GM19397 (cell line): ENCODE measurements around the gene SLC9A7.

Source experiments
- ATAC-seq: cut with Tn5 transposase; IDR thresholded peaks from one replicate; pipeline ENCODE4 v1.9.1; 2021; ENCODE audit warnings: mild to moderate bottlenecking, moderate library complexity; ENCODE audit not compliant: unreplicated experiment

The SLC9A7 gene

DNA sequence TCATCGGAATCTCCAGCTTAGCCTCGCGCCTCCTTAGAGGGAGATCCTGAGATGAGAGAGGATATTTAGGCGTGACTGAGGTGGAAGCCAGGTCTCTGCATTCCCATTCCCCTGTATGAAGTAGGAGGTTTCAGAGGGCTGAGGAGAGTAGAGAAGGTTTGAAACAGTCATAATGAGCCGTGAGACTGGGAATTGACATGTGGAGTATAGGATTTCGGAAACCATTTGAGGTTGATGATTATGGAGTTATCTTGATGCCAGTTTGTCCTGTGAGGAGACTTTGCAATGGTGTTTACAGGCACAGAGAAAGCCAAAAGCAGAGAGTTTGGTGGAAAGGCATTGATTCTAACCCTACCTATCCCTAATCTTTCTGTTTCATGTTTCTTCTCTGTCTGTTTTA lies 183.3 kb downstream of the SLC9A7 start:
- ATAC-seq: no peak

DNA sequence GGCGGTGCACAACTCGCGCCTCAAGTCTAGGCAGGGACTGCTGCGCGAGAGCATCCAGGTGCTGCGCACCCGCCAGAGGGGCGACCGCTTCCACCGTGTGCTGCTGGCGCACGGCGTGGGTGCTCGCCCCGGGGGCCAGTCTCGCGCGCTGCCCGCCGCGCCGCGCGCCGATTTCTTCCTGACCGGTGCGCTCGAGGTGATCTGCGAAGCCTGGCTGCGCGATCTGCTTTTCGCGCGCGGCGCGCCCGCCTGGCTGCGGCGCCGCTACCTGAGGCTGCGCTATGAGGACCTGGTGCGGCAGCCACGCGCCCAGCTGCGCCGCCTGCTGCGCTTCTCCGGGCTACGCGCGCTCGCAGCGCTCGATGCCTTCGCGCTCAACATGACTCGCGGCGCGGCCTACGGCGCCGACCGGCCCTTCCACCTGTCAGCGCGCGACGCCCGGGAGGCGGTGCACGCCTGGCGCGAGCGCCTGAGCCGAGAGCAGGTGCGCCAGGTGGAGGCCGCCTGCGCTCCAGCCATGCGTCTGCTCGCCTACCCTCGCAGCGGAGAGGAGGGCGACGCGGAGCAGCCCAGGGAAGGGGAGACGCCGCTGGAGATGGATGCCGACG lies 184.0 kb downstream of the SLC9A7 start:
- peak; percentile 20 for ATAC-seq

DNA sequence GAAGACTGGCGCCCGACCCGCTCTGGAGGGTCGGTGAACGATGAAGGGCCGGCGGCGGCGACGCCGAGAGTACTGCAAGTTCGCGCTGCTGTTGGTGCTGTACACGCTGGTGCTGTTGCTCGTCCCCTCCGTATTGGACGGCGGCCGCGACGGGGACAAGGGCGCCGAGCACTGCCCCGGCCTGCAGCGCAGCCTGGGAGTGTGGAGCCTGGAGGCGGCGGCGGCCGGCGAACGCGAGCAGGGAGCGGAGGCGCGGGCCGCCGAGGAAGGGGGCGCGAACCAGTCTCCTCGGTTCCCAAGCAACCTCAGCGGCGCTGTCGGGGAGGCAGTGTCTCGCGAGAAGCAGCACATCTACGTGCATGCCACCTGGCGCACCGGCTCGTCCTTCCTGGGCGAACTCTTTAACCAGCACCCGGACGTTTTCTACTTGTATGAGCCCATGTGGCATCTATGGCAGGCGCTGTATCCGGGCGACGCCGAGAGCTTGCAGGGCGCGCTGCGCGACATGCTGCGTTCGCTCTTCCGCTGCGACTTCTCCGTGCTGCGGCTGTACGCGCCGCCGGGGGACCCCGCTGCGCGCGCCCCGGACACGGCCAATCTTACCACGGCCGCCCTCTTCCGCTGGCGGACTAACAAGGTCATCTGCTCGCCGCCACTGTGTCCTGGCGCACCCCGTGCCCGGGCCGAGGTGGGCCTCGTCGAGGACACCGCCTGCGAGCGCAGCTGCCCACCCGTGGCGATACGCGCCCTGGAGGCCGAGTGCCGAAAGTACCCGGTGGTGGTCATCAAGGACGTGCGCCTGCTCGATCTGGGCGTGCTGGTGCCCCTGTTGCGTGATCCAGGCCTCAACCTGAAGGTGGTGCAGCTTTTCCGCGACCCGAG lies 184.8 kb downstream of the SLC9A7 start:
- peak; percentile 41 for ATAC-seq

DNA sequence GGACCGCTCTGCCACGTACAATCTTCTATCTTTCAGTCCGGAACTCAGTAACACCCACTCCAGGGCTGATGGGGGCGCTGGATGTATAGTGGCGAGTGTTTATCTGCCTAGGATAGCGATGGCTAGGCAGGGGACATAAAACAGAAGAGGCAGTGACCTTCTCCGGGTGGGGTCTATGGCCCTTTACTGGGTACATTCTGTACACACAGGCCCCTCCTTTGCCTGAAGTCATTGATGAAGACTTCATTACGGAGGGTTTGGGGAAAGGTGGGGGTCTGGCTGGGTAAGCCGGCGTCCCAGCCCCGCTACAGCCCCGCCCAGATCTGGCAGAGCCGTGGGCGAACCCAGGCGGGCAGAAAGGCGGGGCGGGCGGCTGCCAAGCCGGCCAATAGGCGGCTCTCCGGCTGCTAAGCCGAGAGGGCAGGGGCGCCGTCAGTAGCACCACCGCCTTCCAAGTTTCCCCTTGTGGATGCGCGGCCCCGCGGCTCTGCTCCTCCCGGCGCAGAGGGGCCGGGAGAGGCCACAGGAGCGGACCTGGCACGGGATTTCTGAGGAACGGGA lies 185.5 kb downstream of the SLC9A7 start, which contains the start of gene CHST7:
Gene CHST7, plus strand, starts transcription at position 435 of the 561 bp plus-strand sequence. CDS start 167 bp downstream, outside the sequence.
- ATAC-seq: peak; percentile 48

DNA sequence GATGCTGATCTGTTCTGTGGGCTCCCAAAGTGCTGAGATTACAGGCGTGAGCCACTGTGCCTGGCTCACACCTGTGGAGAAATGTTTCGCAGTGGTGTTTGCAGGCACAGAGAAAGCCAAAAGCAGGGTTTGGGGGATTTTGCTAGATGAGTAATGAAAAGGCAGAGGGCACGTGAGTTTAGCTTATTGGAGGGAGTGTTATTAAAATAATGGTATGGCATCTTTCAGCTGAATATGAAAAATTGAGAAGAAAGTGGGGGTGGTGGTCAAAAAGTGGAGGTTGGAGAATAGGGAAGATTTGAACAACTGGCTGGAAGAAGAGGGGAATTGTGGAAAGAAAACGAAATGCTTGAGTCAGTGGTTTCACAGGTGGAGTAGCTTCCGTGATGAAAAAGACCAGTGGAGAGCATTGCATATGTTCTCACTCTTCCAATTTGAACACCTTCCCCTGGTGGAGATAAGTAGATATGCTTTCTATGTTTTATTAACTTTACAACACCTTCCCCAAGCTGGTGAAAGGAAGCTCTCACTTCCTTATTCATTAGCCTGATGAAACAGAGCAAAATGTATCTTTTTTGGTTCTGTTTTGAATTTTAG lies 186.5 kb downstream of the SLC9A7 start:
- no peak for ATAC-seq

DNA sequence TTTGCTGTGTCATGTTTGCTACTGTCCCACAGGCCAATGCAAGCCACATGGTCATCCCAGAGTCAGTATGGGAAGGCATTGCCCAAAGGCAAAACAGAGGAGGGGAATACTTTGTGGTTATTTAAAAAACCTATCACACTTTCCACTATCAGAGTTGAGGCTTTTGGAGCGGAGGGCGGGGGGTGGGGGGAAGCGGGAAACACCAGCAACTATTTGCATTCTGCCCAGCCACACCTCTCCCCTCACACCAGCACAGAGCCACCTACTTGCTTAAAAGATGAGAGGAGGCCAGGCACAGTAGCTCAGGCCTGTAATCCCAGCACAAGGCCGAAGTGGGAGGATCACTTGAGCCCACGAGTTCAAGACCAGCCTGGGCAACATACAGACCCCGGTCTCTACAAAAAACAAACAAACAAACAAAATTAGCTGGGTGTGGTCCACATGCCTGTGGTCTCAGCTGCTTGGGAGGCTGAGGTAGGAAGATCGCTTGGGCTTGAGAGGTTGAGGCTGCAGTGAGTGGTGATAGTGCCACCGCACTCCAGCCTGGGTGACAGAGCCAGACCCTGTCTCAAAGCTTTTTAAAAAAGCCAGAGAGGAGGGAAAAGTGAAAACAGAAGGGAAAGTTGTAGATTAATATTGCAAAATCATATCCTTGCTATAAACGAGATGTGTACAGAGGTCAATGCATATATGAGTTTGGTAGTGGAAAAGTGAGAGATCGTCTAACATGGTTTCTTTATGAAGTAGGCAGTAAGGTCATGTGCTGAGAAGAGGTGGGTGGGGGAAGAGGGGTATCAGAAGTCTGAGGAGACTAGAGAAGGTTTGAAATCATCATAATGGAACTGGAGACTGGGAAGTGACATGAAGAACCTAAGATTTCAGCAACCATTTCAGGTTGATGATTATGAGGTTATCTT lies 187.2 kb downstream of the SLC9A7 start:
- ATAC-seq: no peak

DNA sequence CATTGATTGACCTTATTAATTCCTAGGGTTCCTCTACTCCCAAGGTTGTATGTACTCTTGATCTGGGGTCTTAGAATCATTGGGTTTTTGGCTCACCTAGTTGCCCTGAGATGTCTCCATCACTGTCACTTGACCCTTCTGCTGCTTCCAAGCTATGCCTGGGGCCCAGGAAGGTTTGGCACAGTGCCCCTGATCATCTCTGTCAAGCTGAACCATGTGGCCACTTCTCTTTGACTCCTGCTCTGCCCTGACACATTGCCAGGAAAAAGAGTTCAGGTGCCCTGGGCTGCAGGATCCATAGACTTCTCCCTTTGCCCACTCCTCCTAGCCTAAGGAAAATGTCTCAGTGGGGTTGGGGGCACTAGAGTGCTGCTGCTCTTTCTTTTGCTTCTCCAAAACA lies 189.3 kb downstream of the SLC9A7 start:
- no peak for ATAC-seq

DNA sequence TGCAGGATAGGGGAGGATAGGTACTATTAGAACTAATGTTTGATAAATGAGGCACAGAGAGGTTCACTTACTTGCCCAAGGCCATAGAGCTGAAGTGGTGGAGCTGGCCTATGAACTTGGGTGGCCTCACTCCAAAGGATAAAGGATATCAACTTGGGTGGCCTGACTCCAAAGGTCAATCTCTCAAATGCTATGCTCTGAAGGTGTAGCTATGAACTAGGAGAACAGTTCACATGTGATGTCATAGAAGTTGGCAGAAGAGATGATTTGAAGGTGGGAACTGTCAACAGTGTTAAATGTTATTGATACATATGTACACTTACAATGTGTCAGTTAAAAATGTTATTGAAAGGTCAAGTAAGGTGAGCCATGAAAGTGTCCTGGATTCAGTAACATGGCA lies 191.5 kb downstream of the SLC9A7 start:
- ATAC-seq: no peak

DNA sequence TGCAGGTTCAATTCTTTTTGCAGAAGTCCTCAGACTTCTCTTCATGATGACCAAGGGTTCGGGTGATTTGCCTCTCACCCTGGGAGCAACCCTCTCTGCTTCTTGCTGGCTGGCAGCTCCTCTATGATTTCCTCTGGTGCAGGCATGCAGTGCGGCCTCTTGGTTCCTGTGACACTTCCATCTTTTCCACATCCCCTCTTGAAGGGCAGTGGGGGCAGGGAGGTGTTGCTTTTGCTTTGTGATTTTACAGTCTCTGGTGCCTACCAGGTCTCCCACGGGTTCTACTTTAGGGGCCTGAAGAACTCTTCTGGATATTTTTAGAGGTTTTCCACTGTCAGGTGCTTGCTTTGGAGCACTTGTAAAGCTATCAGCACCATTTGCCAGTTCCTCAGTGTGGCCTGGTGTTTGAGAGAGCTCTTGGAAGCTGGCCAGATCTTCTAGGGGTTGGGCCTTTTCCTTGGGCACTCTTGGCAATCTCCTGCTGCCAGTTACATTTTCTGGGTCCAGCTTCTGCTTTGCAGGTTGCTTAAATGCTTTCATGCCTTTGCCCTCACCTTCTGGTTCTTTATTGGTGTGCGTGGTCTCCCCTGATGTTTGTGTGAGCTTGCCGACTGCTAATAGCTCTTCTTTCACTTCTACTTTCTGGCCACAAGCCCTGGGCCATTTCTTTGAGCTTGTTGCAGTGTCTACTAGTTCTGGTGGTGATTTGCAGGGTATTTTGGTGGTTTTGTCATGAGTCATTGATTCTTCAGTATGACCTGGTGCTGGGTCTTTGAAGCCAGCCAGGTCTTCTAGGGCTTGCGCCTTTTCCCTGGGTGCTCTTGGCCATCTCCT lies 196.9 kb downstream of the SLC9A7 start:
- ATAC-seq: peak; percentile 99

DNA sequence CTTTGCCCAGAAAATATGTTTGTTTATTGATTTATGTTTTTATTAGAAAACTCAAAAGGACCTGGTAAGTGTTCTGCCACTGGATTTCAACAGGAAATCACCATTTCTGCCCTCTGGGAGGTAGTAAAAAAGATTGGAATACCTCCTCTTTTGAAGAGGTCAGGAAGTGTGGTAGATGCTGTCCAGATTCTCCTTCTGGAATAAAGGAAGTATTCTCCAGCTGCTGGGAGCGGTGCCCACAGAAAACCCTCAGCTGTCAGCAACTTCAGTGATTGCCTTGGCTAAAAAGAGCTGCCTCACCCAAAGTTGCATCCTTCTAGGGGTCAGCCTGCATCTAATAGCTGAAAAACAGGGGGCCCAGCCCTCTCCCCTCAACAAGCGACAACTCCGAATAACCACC lies 199.9 kb downstream of the SLC9A7 start:
- ATAC-seq: no peak

DNA sequence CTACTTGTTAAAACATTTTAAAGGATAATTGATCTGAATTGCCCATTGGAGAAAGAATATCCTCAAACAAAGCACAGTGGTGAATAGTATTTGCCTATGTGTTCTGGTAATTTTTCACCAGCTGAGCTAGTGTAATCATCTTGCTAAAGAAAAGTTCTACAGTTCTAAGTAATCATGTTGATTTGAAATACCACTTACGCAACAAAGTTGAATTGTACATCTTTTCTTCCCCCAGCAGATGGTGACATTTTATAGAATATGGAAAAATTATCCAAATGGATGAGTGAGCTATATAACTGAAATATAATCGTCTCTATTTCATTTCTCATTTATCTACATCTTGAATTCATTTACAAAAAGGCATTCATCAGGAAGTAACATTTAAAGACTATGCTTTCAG lies 204.0 kb downstream of the SLC9A7 start:
- no peak for ATAC-seq

DNA sequence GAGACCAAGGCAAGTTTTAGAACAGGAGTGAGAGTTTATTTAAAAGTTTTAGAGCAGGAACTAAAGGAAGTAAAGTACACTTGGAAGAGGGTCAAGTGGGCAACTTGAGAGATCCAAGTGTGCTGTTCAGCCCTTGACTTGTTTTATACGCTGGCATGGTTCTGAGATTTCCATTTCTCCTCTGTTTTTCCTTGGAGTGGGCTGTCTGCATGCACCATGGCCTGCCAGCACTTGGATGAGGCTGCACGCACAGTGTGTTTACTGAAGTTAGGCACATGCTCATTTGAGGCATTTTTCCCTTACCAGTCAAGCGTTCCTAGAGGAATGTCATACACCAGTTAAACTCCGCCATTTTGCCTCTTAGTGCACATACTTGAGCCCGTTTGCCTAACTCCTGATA lies 205.0 kb downstream of the SLC9A7 start:
- ATAC-seq: no peak

DNA sequence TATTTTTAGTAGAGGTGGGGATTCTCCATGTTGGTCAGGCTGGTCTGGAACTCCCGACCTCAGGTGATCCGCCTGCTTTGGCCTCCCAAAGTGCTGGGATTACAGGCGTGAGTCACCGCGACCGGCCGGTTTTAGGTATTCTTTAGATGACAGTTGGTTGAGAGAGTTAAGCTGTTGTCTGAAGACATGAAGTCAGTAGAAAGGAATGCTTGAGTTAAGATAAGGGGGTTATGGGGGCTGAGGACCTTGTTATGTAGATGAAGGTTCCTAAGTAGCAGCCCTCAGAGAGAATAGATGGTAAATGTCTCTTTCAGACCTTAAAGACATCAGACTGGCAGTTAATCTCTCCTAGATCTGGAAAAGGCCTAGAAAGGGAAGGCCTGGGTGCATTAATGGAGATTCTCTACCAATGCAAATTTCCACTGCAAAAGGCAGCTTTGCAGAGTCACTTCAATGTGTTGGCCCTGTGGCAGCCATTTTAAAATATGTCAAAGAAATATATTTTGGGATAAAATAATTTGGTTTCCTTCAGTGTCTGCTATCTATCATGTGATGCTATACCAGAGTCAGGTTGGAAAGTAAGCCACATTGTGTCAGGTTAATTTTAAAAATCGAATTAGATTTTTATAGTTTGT lies 207.3 kb downstream of the SLC9A7 start:
- ATAC-seq: no peak

DNA sequence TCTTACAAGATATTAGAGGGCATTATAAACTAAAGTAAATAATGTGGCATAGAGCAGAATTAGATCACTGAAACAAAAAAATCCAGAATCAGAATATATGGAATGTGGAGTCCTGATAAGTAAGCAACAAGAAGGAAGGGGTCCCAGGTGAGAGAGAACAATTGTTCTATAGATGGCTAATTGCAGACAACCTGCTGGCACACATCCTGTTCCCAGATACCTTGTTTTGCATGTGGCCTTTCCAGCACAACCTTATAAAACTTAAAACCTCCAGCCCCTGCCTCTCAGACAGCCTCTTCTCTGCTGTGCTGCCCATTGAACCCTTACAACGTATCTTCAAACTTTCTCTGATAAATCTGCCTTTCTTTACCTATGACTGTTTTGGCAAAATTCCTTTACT lies 209.0 kb downstream of the SLC9A7 start:
- ATAC-seq: no peak
